ENCODE results near the gene ZNF710.

Gene ZNF710

GRCh38 chr15:90042356-90042755, 41.2 kb downstream of the ZNF710 start:
- DNase-seq = no peak

DNA sequence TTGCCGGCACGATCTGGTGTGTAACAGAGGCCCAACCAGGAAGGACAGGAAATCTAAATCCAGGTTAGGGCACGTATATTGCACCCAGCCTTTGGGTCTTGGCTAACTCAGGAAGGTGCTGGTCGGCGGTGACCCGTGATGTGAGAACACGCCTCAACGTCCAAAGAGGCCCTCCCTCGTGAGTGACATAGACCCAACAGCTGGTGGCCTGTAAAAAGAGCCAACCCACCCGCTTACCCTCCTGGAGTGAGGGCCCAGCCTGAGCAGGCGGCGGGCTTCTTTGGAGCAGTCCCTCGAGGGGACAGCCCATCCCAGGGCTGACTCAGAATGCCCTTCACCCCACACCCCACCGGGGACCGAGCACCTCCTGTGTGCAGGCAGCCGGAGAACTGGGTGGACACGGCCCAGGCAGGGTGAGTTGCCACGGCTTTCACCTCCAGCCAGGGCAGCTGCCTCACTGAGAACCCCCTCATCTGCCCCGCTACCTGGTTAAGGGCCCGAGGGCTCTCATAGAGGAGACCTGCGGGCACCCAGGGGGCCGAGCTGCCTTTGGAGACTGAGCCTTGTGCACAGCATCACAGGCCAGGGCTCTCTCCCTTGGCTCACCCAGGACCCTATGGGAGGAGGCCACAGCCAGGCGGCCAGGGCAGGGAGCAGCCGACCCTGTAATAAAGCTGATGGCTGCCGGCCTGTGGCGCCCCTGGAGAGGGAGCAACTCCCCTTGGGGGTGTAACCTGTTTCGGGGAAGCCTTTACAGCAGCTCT, 41.8 kb downstream of the ZNF710 start:
- no peak for DNase-seq

DNA sequence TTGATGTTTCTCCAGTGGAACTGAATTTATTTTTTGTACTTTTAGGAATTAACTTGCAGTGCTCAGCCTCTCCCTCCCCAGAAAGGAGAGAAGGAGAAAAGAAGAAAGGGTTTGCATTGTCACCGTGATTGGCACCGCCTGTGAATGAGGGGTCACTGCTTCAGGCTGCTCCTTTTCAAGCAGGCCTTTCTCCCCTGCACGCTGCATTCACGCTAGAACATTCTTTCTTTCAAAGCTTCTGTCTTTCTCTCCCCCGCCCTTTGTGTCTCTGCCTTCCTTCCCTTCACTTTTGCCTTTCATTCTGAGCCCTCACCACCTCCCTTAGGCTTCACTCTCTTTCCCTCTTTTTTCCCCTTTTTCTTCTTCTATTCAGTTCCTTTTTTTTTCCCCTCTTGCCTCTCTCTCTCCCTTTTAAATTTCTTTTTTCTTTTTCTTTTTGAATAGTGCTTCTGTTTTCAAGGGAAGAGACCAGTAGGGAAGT, 42.4 kb downstream of the ZNF710 start:
- DNase-seq = no peak

GRCh38 chr15:90044191-90044590, 43.1 kb downstream of the ZNF710 start:
- DNase-seq = no peak

DNA sequence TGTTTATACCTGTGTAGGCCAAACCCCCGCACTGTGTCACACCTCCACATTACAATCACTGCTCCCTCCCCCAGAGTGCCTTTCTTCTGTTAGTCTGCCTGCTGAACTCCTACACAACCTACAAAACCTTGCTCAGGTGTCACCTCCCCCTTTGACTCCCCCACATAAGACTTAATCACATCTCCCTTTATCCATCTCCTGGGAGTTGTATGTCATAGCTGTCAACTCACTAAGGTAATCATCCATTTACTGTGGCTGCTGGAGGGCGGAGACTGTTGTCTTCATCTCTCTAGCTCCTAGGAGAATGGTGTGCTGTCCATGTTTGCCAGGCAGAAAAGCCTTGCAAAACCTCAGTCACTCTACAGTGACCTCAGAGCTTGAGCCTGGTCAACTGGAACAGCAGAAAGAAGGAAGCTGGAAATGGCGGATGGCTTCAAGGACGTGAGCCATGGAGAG, 43.8 kb downstream of the ZNF710 start:
- no peak for DNase-seq

DNA sequence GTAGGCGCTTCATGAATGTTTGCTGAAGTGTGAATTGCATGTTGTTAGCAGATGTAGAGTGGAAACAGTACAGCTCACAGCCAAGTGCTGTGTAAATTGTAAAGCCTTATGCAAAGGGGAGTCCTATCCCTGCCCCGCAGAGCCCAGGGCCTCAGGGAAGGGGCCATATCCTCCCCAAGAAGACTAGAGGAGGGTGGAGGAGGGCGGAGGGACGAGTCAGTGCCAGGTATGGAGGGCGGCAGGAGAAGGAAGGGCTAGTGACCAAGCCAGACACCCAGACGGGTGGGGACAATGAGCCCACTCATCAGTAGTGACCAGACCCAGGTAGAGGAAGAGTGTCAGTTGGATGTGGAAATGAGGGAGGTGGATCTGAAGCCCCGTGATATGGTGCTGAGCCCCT, 45.2 kb downstream of the ZNF710 start:
- DNase-seq = no peak

DNA sequence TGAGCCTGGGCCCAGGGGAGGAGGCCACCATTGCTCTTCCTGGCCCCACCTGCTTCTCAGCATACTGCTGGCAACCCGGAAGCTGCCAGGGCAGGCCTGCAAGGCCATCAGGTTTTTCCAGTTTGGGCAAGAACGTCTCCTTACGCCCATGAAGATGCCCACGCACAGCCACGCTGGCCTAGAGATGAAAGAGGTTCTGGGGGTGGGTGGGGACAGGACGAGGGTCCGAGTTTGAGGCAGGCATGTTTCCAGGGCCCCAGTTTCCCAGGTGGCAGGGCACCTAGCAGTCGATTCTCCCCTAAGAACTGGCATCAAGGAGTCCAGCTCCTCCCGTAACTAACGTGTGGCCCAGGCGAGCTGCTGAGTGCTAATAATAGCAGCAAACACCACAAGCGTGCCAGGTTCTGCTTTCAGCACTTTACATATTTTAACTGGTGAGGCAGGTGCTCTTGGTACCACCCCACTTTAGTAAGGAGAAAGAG, 45.8 kb downstream of the ZNF710 start:
- DNase-seq = no peak

GRCh38 chr15:90047956-90048575, 46.9 kb downstream of the ZNF710 start:
- DNase-seq = no peak

- DNase-seq = no peak
Measured at GRCh38 chr15:90049030-90049429, 47.9 kb downstream of the ZNF710 start.

- no peak for DNase-seq
Measured at GRCh38 chr15:90049666-90050604, 48.8 kb downstream of the ZNF710 start.

DNA sequence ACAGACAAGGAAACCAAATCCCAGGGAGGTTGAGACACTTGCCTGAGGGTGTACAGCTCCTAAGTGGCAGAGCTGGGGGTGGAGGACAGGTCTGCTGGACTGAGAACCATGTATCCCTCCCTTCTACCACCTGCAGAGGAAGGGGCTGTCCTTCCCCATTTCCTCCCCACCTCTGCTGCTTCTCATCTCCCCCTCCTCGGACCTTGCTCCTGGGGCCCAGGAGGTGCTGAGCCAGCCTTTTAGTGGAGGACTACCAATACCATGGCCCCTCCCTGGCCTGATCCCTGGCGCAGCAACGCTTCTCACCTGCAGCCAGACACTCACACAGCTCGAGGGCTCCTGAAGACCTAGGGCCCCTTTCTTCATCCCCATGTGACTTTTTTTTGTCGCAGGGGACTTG, 50.8 kb downstream of the ZNF710 start:
- no peak for DNase-seq

- DNase-seq = no peak
Measured at GRCh38 chr15:90053685-90054466, 52.8 kb downstream of the ZNF710 start.

GRCh38 chr15:90054618-90055097, 53.5 kb downstream of the ZNF710 start:
- no peak for DNase-seq

GRCh38 chr15:90055182-90055581, 54.1 kb downstream of the ZNF710 start:
- DNase-seq = no peak

DNA sequence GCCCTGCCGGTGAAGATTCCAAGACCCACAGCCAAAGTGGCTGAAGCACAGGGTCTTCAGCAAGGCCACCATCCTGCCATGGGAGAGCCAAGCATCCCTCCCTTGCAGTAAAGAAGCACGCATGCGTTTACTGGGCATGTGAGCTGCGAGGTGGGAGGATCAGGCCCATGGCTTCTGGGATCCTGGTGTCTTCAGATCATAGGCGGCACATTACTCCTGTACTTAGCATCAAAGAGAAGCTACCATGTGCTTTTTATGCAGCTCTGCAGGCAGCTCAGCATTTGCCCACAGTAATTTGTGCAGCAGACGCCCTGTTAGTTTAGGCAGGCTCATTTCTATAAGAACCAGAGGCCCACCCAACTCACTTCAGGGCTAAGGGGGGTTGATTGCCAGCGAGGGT, 55.4 kb downstream of the ZNF710 start:
- DNase-seq = no peak

- DNase-seq = no peak
Measured at GRCh38 chr15:90058308-90058707, 57.2 kb downstream of the ZNF710 start.

DNA sequence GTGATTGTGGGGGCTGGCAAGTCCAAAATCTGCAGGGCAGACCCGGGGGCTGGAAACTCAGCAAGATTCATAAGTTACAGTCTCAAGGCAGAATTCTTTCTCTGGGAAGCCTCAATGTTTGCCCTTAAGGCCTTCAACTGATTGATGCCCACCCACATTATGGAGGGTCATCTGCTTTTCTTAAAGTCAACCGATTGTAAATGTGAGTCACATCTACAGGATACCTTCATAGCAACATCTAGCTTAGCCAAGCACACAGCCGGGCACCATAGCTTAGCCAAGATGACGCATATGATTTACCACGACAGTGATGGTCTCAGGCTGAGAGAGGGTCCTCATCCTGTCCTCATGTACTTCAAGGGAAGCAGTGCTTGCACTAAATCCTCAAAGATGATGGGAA, 57.7 kb downstream of the ZNF710 start:
- no peak for DNase-seq

- peak; percentile 91 for DNase-seq
Measured at GRCh38 chr15:90059208-90059985, 58.3 kb downstream of the ZNF710 start.

DNA sequence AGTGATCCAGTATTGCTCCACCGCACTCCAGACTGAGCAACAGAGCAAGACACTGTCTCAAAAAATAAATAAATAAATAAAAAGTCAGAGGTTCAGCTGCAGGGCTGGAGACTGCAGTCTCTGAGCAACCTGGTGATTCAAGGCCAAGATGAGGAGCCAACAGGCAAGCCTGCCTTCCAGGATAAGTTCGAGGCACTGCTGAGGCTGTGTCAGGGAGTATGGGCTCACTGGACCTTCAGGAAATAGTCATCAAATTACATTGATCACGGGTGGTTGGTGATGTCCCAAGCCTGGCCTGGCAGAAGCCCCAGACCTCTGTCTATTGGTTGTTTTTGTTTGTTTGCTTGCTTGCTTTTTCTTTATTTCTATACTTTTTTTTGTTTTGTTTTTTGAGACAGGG, 59.7 kb downstream of the ZNF710 start:
- no peak for DNase-seq

DNA sequence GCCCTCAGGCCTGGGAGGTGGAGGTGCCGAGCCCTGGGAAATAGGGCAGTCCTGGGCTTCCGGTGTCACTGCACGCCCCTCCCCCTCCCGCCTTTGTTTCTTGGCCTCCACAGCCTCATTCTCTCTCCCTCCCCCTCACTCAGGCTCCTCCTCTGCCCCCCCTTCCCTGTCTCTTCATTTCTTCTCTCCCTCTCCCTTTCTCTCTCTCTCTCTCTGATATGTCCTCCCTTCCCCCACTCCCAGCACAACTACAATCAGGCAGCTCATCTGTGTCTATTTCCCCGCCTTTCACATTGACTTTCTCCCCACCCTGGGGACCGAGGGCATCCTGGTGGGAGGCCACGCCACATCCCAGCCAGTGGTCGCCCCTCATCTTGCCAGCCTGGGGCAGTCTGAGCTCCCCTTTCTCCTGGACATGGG, 60.9 kb downstream of the ZNF710 start:
- peak; percentile 39 for DNase-seq

- no peak for DNase-seq
Measured at GRCh38 chr15:90062462-90062932, 61.4 kb downstream of the ZNF710 start.
